HCT116 (cell line): ENCODE results near the gene FAM227A. TPM values are rescaled to one million over a fixed set of nuclear protein-coding genes. Genes with fewer than 3 reads are reported as not detected.

Experiments used
- ATAC-seq: fragments of 200-7000 bp; cut with Tn5 transposase; 2 replicates; pipeline ENCODE4 v1.9.1; 2020; ENCODE audit warnings: mild to moderate bottlenecking, moderate library complexity
- BruUV-seq: library from RNA; stranded (reverse); fragments of 400-500 nt; replicated peaks from 2 replicates; lab custom pipeline; 2021; lab: Mats Ljungman, UMichigan
- CTCF ChIA-PET: fragments of 300-600 bp; sonication (Branson Sonifier 250); formaldehyde crosslinking; loops from one replicate; lab custom pipeline; 2021; ENCODE audit warnings: antibody characterized with exemption; lab: Charles Lee
- POLR2A ChIA-PET: fragments of 300-600, 350-600 bp; sonication (Branson Sonifier 250); formaldehyde crosslinking; loops from one replicate; lab custom pipeline; 2021; ENCODE audit warnings: antibody characterized with exemption; lab: Charles Lee
- RAD21 ChIA-PET, 2 experiments: fragments of 300-600 bp; sonication (Branson Sonifier 250); formaldehyde crosslinking; loops; one replicate each; lab custom pipeline; 2023; ENCODE audit warnings: low total read pairs in 2 of 2; ENCODE audit not compliant: uncharacterized antibody in 2 of 2, unreplicated experiment in 2 of 2, low non-redundant PET in 1 of 2; lab: Charles Lee
- DNase-seq: peaks from one replicate; pipeline ENCODE4 v3.0.0-alpha.2; 2010; ENCODE audit warnings: low read depth, low spot score
- H2AFZ ChIP-seq: fragments of 200-600 bp; shearing (Covaris generic), sonication (generic); 2 replicates; pipeline ENCODE4 v1.6.1; 2017; ENCODE audit warnings: low read depth, mixed run types, mixed read lengths, antibody characterized with exemption, low read length; ENCODE audit not compliant: poor library complexity, severe bottlenecking
- H3K27ac ChIP-seq: 2 replicates; pipeline ENCODE4 v1.5.1; 2012; ENCODE audit warnings: low read depth, low read length
- H3K27me3 ChIP-seq: fragments of 200-600 bp; sonication (generic); 2 replicates; pipeline ENCODE4 v1.6.1; 2016; ENCODE audit warnings: mixed run types, low read length, mixed read lengths; ENCODE audit not compliant: insufficient read depth
- H3K36me3 ChIP-seq, 2 experiments: fragments of 200-500 bp in 1 of 2; fragments of 200-600 bp in 1 of 2; sonication (Bioruptor generic) in 1 of 2; sonication (generic) in 1 of 2; 2 replicates each; pipeline versions ENCODE4 v1.5.1 to v1.6.1; 2014 to 2016; ENCODE audit warnings: low read length in 2 of 2, inconsistent platforms in 1 of 2, mixed read lengths in 1 of 2, mixed run types in 1 of 2; ENCODE audit not compliant: insufficient read depth in 2 of 2, control insufficient read depth in 1 of 2
- H3K4me1 ChIP-seq, 2 experiments: fragments of 200-600 bp in 1 of 2; sonication (generic) in 1 of 2; 2 replicates each; pipeline versions ENCODE4 v1.5.1 to v1.6.1; 2012 to 2017; ENCODE audit warnings: low read length in 2 of 2, inconsistent platforms in 1 of 2, mild to moderate bottlenecking in 1 of 2, mixed read lengths in 1 of 2, mixed run types in 1 of 2, moderate library complexity in 1 of 2; ENCODE audit not compliant: insufficient read depth in 2 of 2, control insufficient read depth in 1 of 2
- H3K4me2 ChIP-seq: fragments of 200-600 bp; sonication (generic); 2 replicates; pipeline ENCODE4 v1.6.1; 2017; ENCODE audit warnings: mixed run types, low read length, mixed read lengths
- H3K4me3 ChIP-seq, 2 experiments: fragments of 200-600 bp in 1 of 2; sonication (generic) in 1 of 2; replicated peaks in 1 of 2; 2 replicates each; pipeline ENCODE4 v1.5.1; 2011 to 2016; ENCODE audit warnings: low read length in 2 of 2, control low read depth in 1 of 2, low read depth in 1 of 2, mild to moderate bottlenecking in 1 of 2, mixed read lengths in 1 of 2, mixed run types in 1 of 2
- H3K79me2 ChIP-seq: fragments of 200-600 bp; sonication (generic); 2 replicates; pipeline ENCODE4 v1.6.1; 2017; ENCODE audit warnings: mild to moderate bottlenecking, mixed run types, low read length, moderate library complexity, mixed read lengths; ENCODE audit not compliant: insufficient read depth
- H3K9ac ChIP-seq: fragments of 200-600 bp; sonication (generic); 2 replicates; pipeline ENCODE4 v1.6.1; 2016; ENCODE audit warnings: low read length, mixed read lengths
- H3K9me2 ChIP-seq: fragments of 200-600 bp; sonication (generic), shearing (Covaris generic); 2 replicates; pipeline ENCODE4 v1.6.1; 2017; ENCODE audit warnings: mixed run types, mild to moderate bottlenecking, moderate library complexity; ENCODE audit not compliant: insufficient read depth
- H3K9me3 ChIP-seq, 2 experiments: fragments of 200-500 bp in 1 of 2; fragments of 200-600 bp in 1 of 2; sonication (Bioruptor generic) in 1 of 2; sonication (generic) in 1 of 2; 2 replicates each; pipeline ENCODE4 v1.6.1; 2014 to 2017; ENCODE audit warnings: low read length in 2 of 2, mixed read lengths in 2 of 2, inconsistent platforms in 1 of 2, low read depth in 1 of 2, mild to moderate bottlenecking in 1 of 2, mixed run types in 1 of 2, moderate library complexity in 1 of 2; ENCODE audit not compliant: control insufficient read depth in 1 of 2, insufficient read depth in 1 of 2
- H4K20me1 ChIP-seq: fragments of 200-600 bp; sonication (generic), shearing (Covaris generic); 2 replicates; pipeline ENCODE4 v1.6.1; 2017; ENCODE audit warnings: mixed run types, mild to moderate bottlenecking, moderate library complexity; ENCODE audit not compliant: insufficient read depth
- CEBPB ChIP-seq: IDR thresholded peaks from 2 replicates; pipeline ENCODE4 v1.6.1; 2012; ENCODE audit warnings: low read depth
- EGR1 ChIP-seq: IDR thresholded peaks from 2 replicates; pipeline ENCODE4 v1.6.1; 2012; ENCODE audit warnings: low read depth
- POLR2A ChIP-seq: IDR thresholded peaks from 2 replicates; pipeline ENCODE4 v1.7.0; 2011; ENCODE audit warnings: borderline replicate concordance; ENCODE audit not compliant: insufficient read depth, insufficient read length; ENCODE audit errors: extremely low read depth
- YY1 ChIP-seq: IDR thresholded peaks from 2 replicates; pipeline ENCODE4 v1.6.1; 2011; ENCODE audit warnings: low read length, low read depth, moderate library complexity, mild to moderate bottlenecking; ENCODE audit not compliant: insufficient replicate concordance; ENCODE audit errors: extremely low read depth
- ZNF274 ChIP-seq: fragments of 200-500 bp; sonication (Bioruptor generic); IDR thresholded peaks from 2 replicates; pipeline ENCODE4 v1.6.1; 2014; ENCODE audit warnings: mild to moderate bottlenecking, low read depth, low read length, inconsistent platforms
- intact Hi-C: fragments of 100-400 bp; cut with micrococcal nuclease; formaldehyde crosslinking; loops from 2 replicates; pipeline ENCODE4 v1.10.0; 2022
- total RNA-seq: library from RNA; stranded (reverse); gene quantifications from one replicate; pipeline ENCODE4 v1.2.1, GENCODE V29; 2021; ENCODE audit not compliant: unreplicated experiment
- TF ChIP-seq, protein P1 (sequence below): IDR thresholded peaks from 2 replicates; pipeline ENCODE4 v1.6.1; 2012; ENCODE audit warnings: low read depth

The FAM227A gene
- total RNA-seq, 1 experiment from 2014 or later: 3.9 TPM

DNA sequence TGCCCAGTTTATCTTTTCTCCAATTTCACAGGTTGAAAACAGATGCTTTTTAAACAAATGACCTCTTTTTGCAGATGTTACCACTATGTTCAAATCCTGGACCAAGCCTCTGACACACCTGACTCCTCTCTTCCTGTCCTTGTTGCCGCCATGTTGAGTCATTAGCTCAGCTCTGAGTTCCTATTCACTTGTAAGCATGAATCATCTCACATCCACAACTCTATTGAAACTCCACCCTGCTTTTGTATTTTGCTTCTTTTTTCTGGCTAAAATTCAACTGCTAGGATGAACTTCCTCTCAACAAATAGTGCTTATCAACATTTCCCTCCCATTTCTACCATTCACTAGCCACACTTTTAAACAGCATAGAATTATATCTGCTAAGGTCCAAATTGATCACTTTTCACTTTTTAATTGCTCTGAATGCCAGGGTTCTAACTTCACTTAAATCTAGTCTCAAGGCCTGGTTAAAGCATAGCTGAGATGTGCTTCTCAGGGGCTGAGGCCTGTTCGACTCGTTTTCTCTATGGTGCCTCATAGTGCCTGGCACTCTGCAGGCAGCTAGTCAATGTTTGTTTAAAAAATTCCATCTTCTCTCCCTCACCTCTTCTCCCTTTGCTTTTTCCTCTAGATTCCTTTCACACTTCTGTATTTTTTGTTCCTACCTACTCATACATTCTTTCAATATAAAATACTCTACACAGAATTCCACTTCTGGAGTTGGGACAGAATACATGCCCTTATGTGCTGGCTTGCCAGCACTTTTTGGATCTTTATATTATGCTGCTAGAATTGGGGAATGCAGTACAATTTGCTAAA is 40.6 kb upstream of the FAM227A start (continued):
- TF ChIP-seq, protein P1, sequence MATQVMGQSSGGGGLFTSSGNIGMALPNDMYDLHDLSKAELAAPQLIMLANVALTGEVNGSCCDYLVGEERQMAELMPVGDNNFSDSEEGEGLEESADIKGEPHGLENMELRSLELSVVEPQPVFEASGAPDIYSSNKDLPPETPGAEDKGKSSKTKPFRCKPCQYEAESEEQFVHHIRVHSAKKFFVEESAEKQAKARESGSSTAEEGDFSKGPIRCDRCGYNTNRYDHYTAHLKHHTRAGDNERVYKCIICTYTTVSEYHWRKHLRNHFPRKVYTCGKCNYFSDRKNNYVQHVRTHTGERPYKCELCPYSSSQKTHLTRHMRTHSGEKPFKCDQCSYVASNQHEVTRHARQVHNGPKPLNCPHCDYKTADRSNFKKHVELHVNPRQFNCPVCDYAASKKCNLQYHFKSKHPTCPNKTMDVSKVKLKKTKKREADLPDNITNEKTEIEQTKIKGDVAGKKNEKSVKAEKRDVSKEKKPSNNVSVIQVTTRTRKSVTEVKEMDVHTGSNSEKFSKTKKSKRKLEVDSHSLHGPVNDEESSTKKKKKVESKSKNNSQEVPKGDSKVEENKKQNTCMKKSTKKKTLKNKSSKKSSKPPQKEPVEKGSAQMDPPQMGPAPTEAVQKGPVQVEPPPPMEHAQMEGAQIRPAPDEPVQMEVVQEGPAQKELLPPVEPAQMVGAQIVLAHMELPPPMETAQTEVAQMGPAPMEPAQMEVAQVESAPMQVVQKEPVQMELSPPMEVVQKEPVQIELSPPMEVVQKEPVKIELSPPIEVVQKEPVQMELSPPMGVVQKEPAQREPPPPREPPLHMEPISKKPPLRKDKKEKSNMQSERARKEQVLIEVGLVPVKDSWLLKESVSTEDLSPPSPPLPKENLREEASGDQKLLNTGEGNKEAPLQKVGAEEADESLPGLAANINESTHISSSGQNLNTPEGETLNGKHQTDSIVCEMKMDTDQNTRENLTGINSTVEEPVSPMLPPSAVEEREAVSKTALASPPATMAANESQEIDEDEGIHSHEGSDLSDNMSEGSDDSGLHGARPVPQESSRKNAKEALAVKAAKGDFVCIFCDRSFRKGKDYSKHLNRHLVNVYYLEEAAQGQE: no peak
- no peak; the same call in none of the 2 replicates for TF ChIP-seq CEBPB
- TF ChIP-seq POLR2A: no peak
- no peak for TF ChIP-seq ZNF274
- TF ChIP-seq, all 23 proteins: peak for 6

DNA sequence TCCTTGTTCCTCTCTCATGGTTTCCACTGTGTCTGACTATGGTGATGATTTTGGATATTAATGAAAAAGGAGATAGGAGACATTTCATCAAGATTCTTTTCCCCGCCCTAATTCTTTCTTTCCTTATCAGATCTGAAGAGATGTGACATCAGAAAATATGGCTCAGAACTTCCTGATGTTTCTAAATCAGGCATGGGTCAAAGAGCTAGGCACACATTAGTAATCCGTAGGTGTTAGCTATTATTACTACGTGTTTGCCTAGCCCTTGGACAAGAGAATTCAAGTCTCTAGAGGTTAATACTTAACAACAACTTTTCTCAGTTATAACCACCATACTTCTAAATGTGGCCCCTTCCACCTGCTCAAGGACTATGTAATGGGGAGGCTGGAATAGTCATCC is 38.7 kb upstream of the FAM227A start:
- Histone ChIP-seq H4K20me1 (0 out of 2 replicates have a peak, but pooled peaks cover 7% of the 10 kb centered on the region), H3K27me3 (no peaks in the 10 kb centered on the region), H3K9me3 (no peaks in the 10 kb centered on the region), H3K27ac (peak overlapping the region; percentile 10; the same call in 1 of the 2 replicates), H3K4me3 (no peak overlapping the region), H2AFZ (no peak overlapping the region), H3K4me2 (peak overlapping the region; percentile 48), H3K36me3 (peaks cover 2 to 31% of the 10 kb centered on the region in 2 experiments; a peak in 2 of 4 replicates), H3K9me2 (no peaks in the 10 kb centered on the region), H3K4me1 (peaks cover 27 to 53% of the 10 kb centered on the region in 2 experiments), H3K9ac (peak overlapping the region; percentile 22; the same call in 1 of the 2 replicates), H3K79me2 (peaks cover 98% of the 10 kb centered on the region)
- POLR2A ChIA-PET: interaction anchor here (4.0 kb wide), 1 partner anchor 12 kb away, joined by 26 read pairs; the partner anchor contains the start of gene TOMM22
- ATAC-seq: no peak
- RAD21 ChIA-PET: no interaction called here
- no peak for TF ChIP-seq YY1
- no peak for TF ChIP-seq POLR2A
- TF ChIP-seq EGR1: 0 out of 2 replicates have a peak, but pooled peaks have one; percentile 14
- BruUV-seq: no TSS peak
- DNase-seq: no peak
- CTCF ChIA-PET: no interaction called here
- intact Hi-C loops: no loop called here
